Activated B cell treated with CpG ODN at 0.5 μM for 24 hours (primary cell): Measurements from ENCODE around the gene AKNA. TPM values are rescaled to one million over a fixed set of nuclear protein-coding genes. Genes with fewer than 3 reads are reported as not detected.
A peak's percentile ranks its signal among the peaks of the same experiment; 100 is the strongest.

ENCODE experiments used
- ATAC-seq: fragments of 200-7000 bp; cut with Tn5 transposase; one replicate; pipeline ENCODE4 v1.10.0; 2021; ENCODE audit warnings: low read depth, mild to moderate bottlenecking, moderate library complexity
- CTCF ChIA-PET: fragments of 350-600 bp; sonication (Branson Sonifier 250); formaldehyde crosslinking; loops from one replicate; lab custom pipeline; 2021; ENCODE audit warnings: antibody characterized with exemption; lab: Charles Lee
- POLR2A ChIA-PET: fragments of 350-600 bp; sonication (Branson Sonifier 250); formaldehyde crosslinking; loops from one replicate; lab custom pipeline; 2021; ENCODE audit warnings: antibody characterized with exemption; lab: Charles Lee
- DNase-seq: peaks from one replicate; pipeline ENCODE4 v3.0.0; 2022
- H3K27ac Mint-ChIP-seq: one replicate; pipeline ENCODE4 v1.8.0; 2020; ENCODE audit warnings: mixed read lengths
- H3K27me3 Mint-ChIP-seq: one replicate; pipeline ENCODE4 v1.8.0; 2021; ENCODE audit warnings: mixed read lengths
- H3K36me3 Mint-ChIP-seq: one replicate; pipeline ENCODE4 v1.8.0; 2021; ENCODE audit warnings: low read depth, mixed read lengths
- H3K4me1 Mint-ChIP-seq: one replicate; pipeline ENCODE4 v1.8.0; 2021; ENCODE audit warnings: mixed read lengths
- H3K4me3 Mint-ChIP-seq: one replicate; pipeline ENCODE4 v1.8.0; 2020; ENCODE audit warnings: mild to moderate bottlenecking, mixed read lengths
- H3K9me3 Mint-ChIP-seq: one replicate; pipeline ENCODE4 v1.8.0; 2020; ENCODE audit warnings: mixed read lengths
- CTCF ChIP-seq: fragments of 200-600 bp; IDR thresholded peaks from one replicate; pipeline ENCODE4 v1.8.0; 2022; ENCODE audit warnings: antibody characterized with exemption, mild to moderate bottlenecking
- intact Hi-C: fragments of 100-400 bp; cut with micrococcal nuclease; formaldehyde crosslinking; loops from one replicate; pipeline ENCODE4 v1.15.1; 2024
- total RNA-seq: library from RNA; stranded (reverse); gene quantifications from 2 replicates; pipeline ENCODE4 v1.2.3, GENCODE V29; 2022

Gene AKNA
- total RNA-seq, 1 donor from 2014 or later = 322 TPM

GRCh38 chr9:114395334-114395617 is 7.5 kb upstream of the AKNA start:
- no peaks in the 10 kb centered on the region for H3K27me3 Mint-ChIP-seq
- intact Hi-C loops = loop anchor here (10.0 kb wide), 1 partner anchor 500 kb away; no protein-coding TSS in a partner anchor
- CTCF ChIA-PET = interaction anchor here (0.8 to 2.6 kb wide), 3 partner anchors 9 to 57 kb away, joined by 3 to 10 read pairs (median 8); no protein-coding TSS in a partner anchor
- peaks cover 62% of the 10 kb centered on the region for H3K36me3 Mint-ChIP-seq
- no peak for TF ChIP-seq CTCF
- H3K27ac Mint-ChIP-seq = peak overlapping the region; percentile 94
- H3K4me1 Mint-ChIP-seq = peaks cover 76% of the 10 kb centered on the region
- POLR2A ChIA-PET = interaction anchor here (0.8 to 23.4 kb wide), 6 partner anchors 10 to 49 kb away, joined by 3 to 913 read pairs (median 9); partner anchors contain the start of gene AKNA
- H3K4me3 Mint-ChIP-seq = peak overlapping the region; percentile 52
- no peaks in the 10 kb centered on the region for H3K9me3 Mint-ChIP-seq
- ATAC-seq = no peak
- DNase-seq = no peak

DNA sequence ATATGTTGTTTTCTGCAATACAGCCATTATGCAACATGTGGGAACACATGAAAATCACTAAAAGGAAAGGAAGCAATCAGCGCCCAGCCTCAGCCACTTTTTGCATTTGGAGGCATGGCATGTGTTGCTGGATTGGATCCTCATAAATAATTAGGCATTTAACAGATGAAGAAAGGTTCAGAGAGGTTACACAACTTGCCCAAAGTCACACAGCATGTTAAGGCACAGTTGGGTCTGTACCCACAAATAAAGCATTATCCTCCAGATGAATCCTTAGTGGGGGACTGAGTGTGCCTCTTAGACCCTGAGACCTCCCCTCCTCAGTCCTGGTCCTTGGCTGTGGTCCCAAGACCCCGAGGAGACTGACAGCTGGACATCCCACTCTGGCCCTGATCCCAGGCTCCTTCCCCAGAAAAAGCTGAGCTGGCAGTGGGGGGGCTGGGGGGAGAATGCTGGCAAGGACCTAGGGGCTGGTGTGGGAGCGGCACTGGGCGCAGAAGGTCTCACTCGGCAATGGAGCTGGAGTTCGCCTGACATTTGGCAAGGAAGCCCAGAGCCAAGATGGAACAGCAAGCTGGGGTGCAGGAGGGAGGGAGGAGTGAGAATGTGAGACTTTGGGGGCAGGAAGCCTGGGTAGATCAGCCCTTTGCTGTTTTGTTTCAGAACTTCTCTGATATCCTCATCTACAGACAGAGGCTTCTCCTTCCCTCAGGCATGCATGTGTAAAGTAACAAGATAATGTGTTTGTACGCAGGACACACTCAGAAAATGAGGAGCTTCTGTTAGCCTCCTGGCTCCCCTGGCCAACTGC is 6.9 kb upstream of the AKNA start:
- POLR2A ChIA-PET = interaction anchor here (0.8 to 23.4 kb wide), 6 partner anchors 10 to 49 kb away, joined by 3 to 913 read pairs (median 9); partner anchors contain the start of gene AKNA
- intact Hi-C loops = loop anchor here (10.0 kb wide), 1 partner anchor 500 kb away; no protein-coding TSS in a partner anchor
- ATAC-seq = no peak
- H3K4me1 Mint-ChIP-seq = peaks cover 82% of the 10 kb centered on the region
- no peak for DNase-seq
- TF ChIP-seq CTCF = no peak
- CTCF ChIA-PET = interaction anchor here (1.8 to 2.6 kb wide), 2 partner anchors 9 to 56 kb away, joined by 8 to 10 read pairs; no protein-coding TSS in a partner anchor
- no peaks in the 10 kb centered on the region for H3K9me3 Mint-ChIP-seq
- peaks cover 67% of the 10 kb centered on the region for H3K36me3 Mint-ChIP-seq
- peak overlapping the region; percentile 52 for H3K4me3 Mint-ChIP-seq
- H3K27me3 Mint-ChIP-seq = no peaks in the 10 kb centered on the region
- peak overlapping the region; percentile 94 for H3K27ac Mint-ChIP-seq

DNA sequence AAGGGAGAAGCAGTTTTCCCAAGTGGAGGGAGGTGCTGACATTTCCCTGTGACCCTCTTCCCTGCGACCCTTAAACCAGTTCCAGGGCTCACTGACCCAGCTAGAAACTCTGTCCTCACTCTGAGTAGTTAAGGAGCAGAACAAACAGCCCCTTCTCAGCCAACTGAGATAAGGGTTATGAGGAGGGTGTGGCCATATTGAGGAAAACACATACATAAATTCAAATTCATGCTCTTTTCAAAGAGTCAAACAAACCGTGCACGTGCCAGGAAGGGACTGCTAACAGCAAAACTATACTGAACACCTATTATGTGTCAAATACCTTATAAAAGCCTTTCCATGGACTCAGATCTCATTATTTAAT is 4.9 kb upstream of the AKNA start:
- Mint-ChIP-seq H3K4me3 (no peak overlapping the region), H3K36me3 (peaks cover 77% of the 10 kb centered on the region)
- no peak for DNase-seq

DNA sequence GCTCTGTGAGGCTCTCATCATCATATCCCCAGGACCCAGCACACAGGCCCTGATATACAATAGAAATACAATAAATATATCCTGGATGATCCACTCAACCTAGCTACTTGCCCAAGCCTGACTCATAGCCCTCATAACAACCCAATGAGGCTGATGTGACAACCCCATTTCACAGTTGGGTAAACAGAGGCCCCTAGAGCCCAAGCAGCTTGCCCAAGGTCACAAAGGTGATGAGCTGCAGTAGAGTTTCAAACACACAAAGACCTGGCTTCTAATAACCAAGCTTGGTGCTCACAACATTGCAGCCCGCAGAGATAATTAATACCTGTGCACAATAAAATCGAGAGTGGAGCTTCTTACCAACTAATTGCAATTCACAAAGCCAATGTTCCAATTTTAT is 3.2 kb upstream of the AKNA start:
- CTCF ChIA-PET = interaction anchor here (0.7 to 3.8 kb wide), 9 partner anchors 15 to 201 kb away, joined by 3 to 13 read pairs (median 5); no protein-coding TSS in a partner anchor
- no peak for TF ChIP-seq CTCF
- Mint-ChIP-seq H3K4me3 (peak overlapping the region; percentile 97), H3K27ac (peak overlapping the region; percentile 93), H3K4me1 (peaks cover 90% of the 10 kb centered on the region), H3K9me3 (no peaks in the 10 kb centered on the region), H3K36me3 (peaks cover 78% of the 10 kb centered on the region), H3K27me3 (no peaks in the 10 kb centered on the region)
- intact Hi-C loops = loop anchor here (10.0 kb wide), 1 partner anchor 504 kb away; no protein-coding TSS in a partner anchor
- DNase-seq (no peak), ATAC-seq (peak; percentile 16)
- POLR2A ChIA-PET = interaction anchor here (1.5 to 23.4 kb wide), 5 partner anchors 14 to 197 kb away, joined by 3 to 913 read pairs (median 14); partner anchors contain the start of gene ATP6V1G1

More for the DNA sequence above, 4.9 kb upstream of the AKNA start:
- H3K9me3 Mint-ChIP-seq = no peaks in the 10 kb centered on the region
- peaks cover 97% of the 10 kb centered on the region for H3K4me1 Mint-ChIP-seq
- CTCF ChIA-PET = interaction anchor here (0.9 to 1.9 kb wide), 2 partner anchors 13 to 20 kb away, joined by 3 to 5 read pairs; no protein-coding TSS in a partner anchor
- H3K27ac Mint-ChIP-seq = peak overlapping the region; percentile 93
- no peak for ATAC-seq
- no peak for TF ChIP-seq CTCF
- intact Hi-C loops = loop anchor here (10.0 kb wide), 1 partner anchor 502 kb away; no protein-coding TSS in a partner anchor
- no peaks in the 10 kb centered on the region for H3K27me3 Mint-ChIP-seq
- POLR2A ChIA-PET = interaction anchor here (0.6 to 23.4 kb wide), 8 partner anchors 8 to 215 kb away, joined by 3 to 913 read pairs (median 10); partner anchors contain the start of gene AKNA
